ENCODE measurements around the gene PRR7.

Gene PRR7

DNA sequence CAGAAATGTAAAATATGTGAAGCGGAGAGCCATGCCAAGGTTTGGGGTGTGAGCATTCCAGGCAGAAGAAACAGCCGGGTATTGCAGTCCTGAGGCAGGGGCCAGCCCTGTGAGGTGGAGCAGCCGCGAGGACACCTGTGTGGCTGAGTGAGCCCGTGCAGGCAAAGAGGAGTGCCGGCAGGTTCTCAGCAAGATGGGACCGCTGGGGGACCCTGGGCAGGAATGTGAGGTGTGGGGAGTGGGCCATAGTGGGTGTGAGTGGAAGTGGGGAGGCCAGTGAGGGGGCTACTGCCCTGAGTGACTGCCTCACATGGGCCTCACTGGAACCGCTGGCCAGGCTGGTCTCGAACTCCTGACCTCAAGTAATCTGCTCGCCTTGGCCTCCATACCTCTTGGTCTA, 8.1 kb upstream of the PRR7 start:
- DNase-seq = no peak

DNA sequence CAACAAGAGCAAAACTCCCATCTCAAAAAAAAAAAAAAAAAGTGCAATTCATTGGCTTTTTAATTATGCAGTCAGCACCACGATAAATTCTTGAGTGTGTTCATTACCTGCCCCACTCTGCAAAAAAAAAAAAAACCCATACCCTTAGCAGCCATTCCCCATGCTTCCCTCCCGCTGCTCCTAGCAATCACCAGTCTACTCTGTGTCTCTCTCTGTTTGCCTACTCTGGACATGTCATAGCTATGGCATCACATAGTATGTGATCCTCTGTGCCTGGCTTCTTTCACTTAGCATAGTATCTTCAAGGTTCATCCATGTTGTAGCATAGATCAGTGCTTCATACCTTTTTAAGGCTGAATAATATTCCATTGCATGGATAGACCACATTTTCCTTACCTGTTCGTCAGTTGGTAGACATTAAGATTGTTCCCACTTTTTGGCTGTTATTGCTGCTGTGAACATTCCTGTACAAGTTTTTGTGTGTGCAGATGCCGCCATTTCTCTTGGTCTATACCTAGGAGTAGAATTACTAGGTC, 7.0 kb upstream of the PRR7 start:
- DNase-seq = no peak

DNA sequence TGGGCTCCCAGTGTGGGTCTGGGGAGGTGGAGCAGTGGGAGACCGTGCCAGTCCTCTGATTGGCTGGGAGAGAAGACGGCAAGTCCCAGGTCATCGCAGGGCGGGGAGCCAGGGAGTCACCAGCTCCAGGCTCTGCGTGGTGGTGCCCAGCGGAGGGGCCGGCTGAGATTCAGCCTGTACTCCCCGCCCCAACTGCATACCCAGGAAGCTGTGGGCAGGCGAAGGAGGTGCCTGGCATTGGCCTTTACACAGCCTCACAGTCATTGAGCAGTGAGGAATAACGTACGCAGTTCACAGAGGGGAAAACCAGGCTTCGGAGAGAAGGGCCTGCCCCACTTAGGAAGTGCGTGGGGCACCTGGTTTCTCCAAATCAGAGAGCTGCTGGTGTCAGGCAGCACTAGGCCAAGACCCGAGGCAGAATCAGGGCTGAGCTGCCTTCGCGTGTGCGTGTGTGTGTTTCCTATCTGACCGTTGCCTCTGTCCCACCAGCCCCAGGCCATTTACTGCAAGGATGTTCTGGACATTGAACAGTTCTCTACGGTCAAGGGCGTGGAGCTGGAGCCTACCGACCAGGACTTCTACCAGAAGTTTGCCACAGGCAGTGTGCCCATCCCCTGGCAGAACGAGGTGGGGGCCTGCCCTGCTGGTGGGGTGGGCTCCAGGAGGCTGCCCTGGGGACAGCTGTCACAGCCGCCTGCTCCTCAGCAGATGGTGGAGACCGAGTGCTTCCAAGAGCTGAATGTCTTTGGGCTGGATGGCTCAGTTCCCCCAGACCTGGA, 6.2 kb upstream of the PRR7 start:
- no peak for DNase-seq

DNA sequence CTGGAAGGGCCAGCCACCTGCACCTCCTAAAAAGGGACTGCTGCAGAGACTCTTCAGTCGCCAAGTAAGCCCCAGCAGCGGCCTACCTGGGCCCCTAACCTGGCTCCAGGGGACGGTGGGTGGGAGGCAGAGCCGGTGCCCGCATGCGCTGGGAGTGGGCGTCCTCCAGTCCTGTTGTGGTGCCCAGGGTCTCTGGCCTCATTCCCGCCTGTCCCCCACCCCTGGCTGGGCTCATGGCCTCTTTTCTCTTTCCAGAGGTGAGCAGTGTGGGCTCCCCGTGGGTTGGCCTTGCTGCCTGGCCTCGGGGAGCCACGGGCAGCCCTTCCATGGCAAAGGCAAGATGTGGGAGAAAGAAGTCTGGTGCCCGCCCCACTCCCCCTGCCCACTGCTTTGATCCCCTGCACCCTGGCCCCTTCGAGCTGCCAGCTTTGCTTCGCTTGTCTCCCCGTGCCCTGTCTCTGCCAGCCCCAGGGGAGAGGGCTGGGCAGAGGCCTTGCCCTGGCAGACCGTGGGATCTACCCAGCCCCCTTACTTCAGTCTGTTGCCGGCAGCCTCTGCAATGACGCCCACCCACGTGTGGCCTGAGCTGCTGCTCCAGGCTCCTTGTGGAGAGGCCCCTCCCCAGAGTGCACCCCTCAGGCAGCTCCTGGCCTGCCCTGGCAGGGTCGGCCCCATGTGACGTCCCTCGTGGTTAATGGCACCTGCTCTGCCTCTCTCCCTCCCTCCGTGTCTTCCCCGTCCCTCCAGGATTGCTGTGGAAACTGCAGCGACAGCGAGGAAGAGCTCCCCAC, 5.4 kb upstream of the PRR7 start:
- DNase-seq = no peak

DNA sequence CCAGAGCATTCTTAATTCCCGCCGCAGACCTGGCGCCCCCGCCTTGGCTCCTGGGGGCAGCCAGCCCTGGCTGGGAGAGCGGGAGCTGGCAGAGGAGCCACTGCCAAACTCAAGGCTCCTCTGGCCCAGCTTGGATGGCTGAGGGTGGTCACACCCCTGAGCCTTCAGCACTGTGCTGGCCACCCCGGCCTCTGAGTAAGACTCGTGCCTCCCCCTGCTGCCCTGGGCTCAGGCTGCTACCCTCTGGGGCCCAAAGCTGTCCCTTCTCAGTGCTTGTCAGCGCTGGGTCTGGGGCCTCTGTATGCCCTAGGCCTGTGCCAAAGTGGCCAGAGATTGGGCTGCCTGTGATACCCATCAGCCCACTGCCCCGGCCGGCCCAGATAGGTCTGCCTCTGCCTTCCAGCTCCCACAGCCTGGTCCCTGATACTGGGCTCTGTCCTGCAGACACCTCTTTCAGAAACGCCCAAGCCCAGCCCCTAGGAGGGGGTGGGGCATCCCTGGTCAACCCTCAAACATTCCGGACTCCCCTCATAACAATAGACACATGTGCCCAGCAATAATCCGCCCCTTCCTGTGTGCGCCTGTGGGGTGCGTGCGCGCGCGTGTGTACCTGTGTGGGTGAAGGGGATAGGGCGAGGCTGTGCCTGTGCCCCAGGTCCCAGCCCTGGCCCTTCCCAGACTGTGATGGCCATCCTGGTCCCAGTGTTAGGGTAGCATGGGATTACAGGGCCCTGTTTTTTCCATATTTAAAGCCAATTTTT, 4.4 kb upstream of the PRR7 start:
- no peak for DNase-seq

DNA sequence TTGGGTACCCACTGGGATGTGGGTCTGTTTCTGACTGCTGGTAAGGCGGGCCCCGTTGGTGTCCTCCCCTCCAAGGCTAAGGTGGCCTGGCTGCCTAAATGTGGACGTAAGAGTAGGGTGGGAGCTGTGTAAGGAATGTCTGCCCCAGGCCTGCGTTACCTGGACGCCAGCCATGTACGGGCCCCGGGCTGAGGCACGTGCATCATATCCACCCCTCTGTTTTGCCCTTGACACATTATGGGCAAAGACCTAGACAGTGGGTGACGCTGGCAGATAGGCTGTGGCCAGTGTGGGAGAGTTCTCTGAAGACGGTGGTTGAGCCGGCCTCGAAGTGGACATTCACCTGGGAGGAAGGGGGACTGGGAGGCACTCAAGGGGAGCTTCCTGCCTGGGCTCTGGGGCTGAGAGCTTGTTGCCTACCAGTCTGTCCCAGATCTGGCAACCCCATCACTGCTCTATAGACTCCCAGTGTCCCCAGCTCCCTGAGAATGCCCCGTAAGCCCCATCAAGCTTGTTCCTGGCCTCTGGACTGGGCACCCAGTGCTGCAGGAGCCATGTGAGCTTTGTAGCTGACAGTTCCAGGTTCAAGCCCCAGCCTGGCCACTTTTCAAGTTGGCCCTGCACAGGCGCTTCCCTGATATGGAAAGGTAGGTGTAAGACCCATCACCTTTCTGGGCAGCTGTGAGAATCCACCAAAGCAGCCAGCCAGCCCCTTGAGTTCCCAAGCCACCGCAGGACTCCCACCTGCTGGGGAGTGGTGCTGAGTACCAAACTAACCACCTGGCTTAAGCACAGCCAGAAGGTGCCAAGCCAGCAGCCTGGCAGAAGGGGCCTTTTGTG, 3.2 kb upstream of the PRR7 start:
- no peak for DNase-seq

DNA sequence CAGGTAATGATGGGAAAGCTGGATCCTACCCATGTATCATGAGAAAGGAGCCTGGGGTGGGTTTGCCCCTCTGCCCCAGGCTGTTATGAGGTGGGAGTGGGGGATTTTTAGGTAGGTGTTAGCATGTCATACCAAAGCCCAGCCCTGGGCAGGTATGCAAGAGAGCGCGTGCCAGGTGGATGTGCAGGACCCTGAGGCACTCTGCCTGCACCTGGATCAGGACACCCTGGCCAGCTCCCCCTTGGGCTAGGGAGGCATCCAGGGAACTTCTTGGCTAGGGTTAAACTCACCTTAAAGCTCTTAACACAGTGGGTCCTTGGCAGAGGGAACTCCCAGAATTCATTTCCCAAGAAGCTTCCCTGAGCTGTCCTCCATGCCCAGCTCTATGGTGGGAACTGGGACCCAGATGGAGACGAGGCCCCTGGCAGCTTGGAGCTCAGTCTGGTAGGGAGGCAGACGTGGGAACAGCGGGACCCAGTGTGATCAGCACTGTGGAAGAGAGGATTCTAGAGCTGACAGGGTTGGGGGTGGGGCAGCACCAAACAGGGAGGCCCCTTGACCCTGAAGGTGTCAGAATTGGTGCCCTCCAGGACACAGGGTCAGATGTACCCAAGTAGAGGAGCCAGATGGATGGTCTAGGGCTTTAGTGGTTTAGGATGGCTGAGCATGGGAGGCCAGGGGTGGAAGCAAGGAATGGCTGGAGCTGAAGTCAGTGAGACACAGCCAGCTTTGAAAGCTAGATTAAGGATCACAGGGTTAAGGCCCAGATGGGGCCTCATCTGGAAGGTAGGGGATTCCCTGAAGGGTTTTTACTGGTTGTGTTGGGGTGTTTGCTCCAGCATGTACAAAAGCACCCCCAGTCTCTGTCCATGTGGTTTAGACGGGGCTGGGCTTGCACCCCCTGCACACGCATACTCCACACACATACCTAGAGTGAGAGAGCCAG, 2.2 kb upstream of the PRR7 start:
- DNase-seq = no peak

DNA sequence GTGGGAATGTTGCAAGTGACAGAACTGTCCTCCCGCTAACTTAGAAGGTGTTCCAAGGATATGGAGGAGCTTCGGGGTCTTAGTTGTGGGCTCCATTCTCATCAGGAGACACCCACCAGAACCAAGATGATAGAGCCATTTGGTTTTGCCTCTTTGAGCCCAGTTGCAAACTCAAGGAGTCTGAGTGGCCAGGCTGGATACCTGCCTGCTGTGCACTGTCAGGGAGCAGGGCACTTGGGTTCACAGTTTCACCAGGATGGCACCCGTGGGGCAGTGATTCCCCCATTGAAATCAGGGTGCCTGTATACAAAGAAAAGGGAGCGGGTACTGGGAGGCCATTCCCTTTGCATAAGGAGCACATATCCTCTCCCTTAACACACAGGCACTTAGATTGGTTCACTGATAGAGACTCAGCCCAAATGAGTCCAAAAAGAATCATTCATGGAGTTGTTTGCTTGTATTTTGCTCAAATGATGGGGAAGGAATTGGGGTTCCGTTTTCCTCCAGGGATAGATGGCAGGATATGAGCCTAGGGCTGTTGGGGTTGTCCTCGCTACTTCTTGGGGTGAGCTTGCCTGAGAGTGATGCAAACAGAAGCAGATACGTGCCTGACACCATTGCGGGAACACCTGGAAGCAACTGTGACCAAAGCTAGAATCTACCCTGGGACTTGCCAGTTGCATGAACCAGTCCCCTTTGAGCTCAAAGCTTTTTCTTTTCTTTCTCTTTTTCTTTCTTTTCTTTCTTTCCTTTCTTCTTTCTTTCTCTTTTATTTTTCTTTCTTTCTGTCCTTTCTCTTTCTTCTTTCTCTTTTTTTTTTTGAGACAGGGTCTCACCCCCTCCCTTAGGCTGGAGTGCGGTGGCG, 1.3 kb upstream of the PRR7 start:
- DNase-seq = no peak

DNA sequence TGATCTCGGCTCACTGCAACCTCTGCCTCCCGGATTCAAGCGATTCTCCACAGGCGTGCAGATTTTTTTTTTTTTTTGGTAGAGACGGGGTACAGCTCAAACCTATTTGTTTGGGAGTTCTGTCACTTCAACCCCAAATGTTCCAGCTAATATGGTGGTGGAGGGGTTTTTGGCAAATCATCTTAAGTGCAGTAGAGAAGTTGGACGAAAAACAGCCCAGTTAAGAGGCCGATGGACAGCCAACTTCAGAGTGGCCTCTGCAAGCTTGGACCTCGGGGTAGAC, 756 bp upstream of the PRR7 start:
- no peak for DNase-seq

DNA sequence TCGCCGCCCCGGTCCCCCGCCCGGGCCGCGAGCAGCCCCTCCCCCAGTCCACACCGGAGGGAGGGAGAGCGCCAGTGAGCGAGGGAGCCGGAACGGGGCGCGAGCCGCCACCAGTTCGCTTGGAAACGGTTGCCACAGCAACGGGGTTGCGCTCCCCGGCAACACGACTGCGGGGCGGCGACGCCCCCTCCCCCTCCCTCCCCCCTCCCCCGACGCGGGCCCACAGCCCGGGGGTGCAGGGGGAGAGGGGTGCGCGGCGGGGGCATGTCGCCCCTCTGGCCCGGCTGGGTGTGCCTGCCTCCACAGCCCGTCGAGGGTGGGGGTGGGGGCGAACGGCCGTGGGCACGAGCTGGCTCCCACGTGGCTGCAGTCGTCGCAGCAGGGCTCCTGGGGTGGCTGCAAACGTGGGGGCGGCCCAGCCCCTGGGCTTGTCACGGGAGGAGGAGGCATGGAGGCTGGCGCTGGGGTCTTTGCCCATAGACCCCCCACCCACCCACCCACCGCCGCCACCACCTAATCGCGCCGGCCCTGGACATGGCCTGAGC, 524 bp downstream of the PRR7 start:
- DNase-seq = no peak

DNA sequence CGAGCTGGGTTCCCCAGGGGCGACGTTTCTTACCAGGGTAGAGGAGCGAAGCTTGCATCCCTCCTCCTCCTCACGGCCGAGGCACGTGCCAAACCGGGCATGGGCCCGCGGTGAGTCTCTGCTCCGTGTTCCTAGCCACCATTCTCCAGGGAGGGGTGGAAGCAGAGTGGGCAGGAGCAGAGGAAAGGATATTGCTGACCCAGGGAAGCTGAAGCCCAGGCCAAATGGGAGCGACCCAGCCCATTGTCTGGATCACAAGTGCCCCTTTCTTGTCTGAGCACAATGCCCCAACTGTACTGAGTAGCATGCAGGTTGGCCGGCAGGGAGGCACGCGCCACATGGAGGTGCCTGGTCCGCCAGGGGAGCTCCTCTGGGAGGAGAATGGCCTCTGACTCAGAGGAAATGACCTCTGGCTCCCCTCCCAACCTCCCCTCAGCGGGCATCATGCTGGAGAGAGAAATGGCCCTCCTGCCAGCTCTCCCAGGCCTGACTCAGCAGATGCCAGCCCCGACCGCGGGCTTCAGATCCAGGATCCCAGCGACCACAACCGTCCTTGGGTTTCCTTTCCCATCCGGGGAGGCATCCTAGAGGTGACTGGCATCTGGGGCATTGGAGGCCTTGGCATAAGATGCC, 1.1 kb downstream of the PRR7 start:
- DNase-seq = no peak

DNA sequence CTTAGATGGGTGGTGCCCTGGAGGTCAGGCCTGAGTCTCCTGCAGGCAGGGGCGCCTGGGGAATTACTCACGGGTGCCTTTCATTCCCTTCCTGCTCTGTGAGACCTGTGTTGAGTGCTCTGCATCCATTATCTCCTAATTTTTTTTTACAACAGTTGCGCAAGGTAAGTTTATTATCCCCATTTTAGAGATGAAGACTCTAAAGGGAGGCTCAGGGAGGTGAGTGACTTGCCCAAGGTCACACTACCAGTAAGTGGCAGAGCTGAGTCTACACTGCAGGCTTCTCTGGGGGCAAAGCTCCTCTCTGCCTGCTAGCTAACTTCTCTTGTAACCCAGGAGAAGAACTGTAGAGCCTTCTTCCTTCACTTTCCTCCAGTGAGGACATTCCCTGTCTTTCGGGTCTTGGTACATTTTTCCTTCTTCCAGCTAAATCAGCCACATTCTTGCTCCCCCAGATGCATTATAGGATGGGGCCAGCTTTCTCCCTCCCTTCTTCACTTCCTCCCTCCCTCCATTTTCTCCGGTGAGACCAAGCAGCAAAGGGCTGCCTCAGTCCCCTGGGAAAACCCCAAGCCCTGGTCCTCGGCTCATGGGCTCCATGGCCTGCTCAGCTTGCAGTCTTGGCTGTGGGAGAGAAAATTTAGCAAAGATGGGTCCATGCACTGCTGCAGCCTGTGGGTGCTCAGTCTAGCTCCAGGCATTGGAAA, 1.8 kb downstream of the PRR7 start:
- DNase-seq = no peak

DNA sequence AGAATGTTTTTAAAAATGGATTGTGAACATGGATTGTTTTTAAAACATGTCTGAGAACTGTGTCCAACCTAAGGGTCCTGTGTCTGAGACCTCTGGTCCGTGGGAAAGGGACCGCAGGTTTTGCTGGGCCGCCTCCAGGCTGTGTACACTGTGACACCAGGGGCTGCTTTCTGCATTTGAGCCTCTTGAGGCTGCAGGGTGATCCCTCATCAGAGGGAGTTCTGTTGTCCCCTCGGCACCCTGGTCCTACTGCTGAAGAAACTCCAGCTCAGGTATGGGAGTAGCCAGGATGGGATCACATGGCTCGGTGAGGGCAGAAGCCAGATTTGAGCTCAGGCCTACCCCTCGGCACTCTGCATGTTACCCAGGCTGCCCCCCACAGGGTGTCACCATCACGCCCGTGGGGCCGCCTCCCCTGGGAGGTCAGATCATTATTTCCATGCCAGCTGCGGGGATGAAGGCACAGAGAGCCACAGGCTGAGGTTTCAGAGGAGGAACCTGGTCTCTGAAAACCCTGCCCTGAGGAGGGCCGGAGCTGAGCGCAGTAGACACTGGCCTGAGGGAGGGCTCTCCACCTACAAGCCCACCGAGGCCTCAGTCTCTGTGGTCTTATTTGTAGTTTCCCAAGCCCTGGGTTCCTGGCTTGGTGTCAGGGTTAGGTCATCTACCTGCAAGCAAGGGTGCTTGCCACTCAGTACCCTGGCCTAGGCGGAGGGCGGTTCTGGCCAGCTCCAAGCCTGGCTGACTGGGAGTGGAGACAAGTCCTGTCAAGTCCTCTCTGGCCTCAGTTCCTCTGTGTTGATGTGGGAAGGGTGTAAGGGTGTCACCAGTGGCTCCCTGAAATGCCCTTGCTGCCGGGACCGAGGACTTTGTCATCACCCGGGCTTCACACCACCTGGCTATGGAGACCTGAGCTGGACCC, 2.8 kb downstream of the PRR7 start:
- no peak for DNase-seq

DNA sequence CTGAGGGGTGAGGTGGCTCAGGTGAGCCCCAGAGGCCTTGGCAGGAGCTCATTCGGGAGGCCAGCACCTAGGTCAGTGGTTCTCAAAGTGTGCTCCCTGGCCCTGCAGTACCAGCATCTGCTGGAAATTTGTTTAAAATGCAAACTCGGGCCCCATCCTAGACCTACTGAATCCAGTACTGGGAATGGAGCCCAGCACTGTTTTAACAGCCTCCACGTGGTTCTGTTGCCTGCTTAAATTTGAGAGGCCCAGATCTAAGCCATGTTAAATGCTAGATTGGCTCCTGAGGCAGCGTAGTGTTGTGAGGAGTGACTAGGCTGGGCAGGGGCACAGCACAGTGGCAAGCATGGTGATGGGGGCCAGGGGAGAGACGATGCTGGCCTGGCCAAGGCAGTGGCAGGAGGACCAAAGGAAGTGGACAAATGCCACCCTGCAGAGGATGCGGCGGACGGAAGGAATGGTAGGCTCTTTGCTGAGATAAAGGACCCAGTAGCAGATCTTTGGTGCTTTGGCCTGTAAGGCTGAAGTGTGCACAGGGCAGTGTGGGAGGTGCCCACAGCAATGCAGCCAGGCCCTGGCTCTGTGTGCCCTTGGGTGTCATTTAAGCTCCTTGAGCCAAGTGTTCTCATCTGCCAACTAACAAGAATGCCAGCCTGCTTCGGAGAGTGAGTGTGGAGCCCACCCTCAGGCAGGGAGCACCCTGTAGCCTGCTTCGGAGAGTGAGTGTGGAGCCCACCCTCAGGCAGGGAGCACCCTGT, 4.2 kb downstream of the PRR7 start:
- no peak for DNase-seq

DNA sequence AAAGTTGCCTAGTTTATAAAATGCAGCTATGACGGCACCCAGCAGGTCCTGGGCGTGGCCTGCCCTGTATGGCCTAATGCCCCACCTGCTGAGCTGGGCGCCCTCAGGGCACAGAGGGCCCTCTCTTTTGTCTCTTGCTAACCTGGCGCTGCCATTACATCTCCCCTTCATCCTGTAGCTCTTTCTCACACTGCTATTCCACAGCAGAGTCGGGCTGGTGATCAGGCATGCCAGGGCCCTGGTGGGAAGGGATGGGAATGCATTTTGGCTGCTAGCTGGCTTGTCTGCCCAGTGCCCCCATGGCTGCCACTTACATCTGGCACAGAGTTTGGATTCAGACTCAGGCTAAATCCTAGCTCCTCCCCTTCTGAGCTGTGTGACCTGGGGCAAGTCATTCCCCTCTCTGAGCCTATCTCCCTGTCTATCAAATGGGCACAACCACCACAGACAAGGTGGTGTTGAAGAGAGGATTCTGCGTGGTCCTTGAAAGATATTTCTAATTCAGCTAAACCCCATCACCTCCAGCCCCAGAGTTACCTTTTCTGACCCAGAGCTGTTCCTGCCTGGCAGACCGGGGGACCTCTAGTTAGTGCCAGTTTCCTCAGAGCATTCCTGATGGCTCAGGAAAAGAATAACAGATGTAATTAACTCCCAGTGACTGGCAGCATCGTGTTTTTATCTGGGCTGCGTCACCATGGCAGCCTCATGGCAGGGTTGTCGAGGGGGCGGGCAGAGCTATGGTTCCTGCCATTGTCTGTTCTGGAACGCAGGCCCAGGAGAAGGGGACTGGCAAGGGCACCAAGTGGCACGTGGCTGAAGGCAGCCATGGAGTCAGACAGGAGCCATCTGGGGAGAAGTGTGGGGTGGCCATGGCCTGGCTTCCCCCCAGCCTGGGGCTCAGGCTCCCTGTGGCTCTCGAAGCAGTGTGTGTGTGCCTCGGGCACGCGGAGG, 6.3 kb downstream of the PRR7 start:
- no peak for DNase-seq

DNA sequence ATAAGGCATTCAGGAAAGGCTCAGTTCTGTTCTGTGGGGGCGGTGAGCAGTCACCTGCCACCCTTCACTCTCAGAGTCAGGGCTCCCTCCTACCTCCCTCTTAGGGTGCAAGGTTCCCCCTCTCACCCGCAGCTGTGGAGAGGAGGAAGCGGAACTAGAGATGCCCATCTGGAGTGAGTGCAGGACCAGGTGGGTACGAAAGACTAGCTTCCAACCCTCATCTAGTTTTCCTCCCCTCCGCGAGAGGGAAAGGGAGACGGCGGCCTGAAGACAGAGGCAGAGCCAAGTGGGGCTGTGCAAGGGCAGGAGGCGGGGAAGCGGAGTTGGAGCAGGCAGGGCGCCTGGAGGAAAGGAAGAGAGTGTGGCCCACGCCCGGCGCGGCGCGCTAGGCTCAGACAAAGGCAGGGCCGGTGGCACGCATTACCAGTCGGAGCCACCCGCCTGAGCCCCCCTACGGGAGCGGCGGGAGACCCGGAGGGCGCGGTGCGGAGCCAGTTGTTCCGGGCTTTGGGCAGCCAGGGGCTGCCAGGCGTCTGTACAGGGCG, 7.3 kb downstream of the PRR7 start:
- DNase-seq = no peak
